Skeletal muscle tissue (tissue), 4 donors: ENCODE results near the gene LTBR. TPM values are rescaled to one million over a fixed set of nuclear protein-coding genes. Genes with fewer than 3 reads are reported as not detected.

Experiments used
- H3K27ac ChIP-seq: one replicate; pipeline ENCODE4 v1.7.0; 2013; ENCODE audit warnings: mild to moderate bottlenecking, low read depth, low read length, inconsistent platforms
- H3K27me3 ChIP-seq, 3 donors: one replicate each; pipeline ENCODE4 v1.7.0; 2013; ENCODE audit warnings: low read length in 3 of 3; ENCODE audit not compliant: control insufficient read depth in 3 of 3, insufficient read depth in 3 of 3
- H3K36me3 ChIP-seq, 3 donors: one replicate each; pipeline ENCODE4 v1.7.0; 2013; ENCODE audit warnings: low read length in 3 of 3; ENCODE audit not compliant: control insufficient read depth in 3 of 3, insufficient read depth in 3 of 3
- H3K4me1 ChIP-seq, 3 donors: one replicate each; pipeline ENCODE4 v1.7.0; 2013; ENCODE audit warnings: low read length in 3 of 3, mild to moderate bottlenecking in 3 of 3; ENCODE audit not compliant: control insufficient read depth in 3 of 3, insufficient read depth in 3 of 3
- H3K4me3 ChIP-seq, 3 donors: one replicate each; pipeline ENCODE4 v1.7.0; 2013; ENCODE audit warnings: low read length in 3 of 3
- H3K9ac ChIP-seq, 3 donors: one replicate each; pipeline ENCODE4 v1.7.0; 2013; ENCODE audit warnings: low read length in 3 of 3, mild to moderate bottlenecking in 3 of 3, moderate library complexity in 2 of 3, low read depth in 1 of 3
- H3K9me3 ChIP-seq, 3 donors: one replicate each; pipeline ENCODE4 v1.7.0; 2013; ENCODE audit warnings: low read length in 3 of 3; ENCODE audit not compliant: control insufficient read depth in 3 of 3
- total RNA-seq: library from RNA; depleted of rRNA; stranded (reverse); fragments of >200 nt; gene quantifications from one replicate; pipeline ENCODE4 v1.2.3, GENCODE V29; 2014
- donor health status: Osteomylitis.

LTBR gene
- total RNA-seq, 1 donor from 2014 or later = 11.0 TPM

- H3K36me3 ChIP-seq = no peaks in the 10 kb centered on the region
- no peaks in the 10 kb centered on the region for H3K9me3 ChIP-seq
- H3K4me3 ChIP-seq = no peak overlapping the region
- H3K27ac ChIP-seq = peak overlapping the region; percentile 3
- no peaks in the 10 kb centered on the region for H3K27me3 ChIP-seq
- H3K4me1 ChIP-seq = peaks cover 13 to 25% (median 16%) of the 10 kb centered on the region in 3 donors
- peak overlapping the region in 2 of 3 donors; percentile 3 to 27 for H3K9ac ChIP-seq
Observed at GRCh38 chr12:6367969-6368892, 15.7 kb upstream of the LTBR start.

- Histone ChIP-seq H3K27me3 (no peaks in the 10 kb centered on the region), H3K4me1 (peaks cover 11 to 25% (median 12%) of the 10 kb centered on the region in 3 donors), H3K9ac (peak overlapping the region in 1 of 3 donors; percentile 3), H3K4me3 (no peak overlapping the region), H3K27ac (peak overlapping the region; percentile 3), H3K9me3 (no peaks in the 10 kb centered on the region), H3K36me3 (no peaks in the 10 kb centered on the region)
Observed at GRCh38 chr12:6368906-6369525, 14.9 kb upstream of the LTBR start.

GRCh38 chr12:6369916-6370575, 13.9 kb upstream of the LTBR start:
- no peak overlapping the region for H3K4me3 ChIP-seq
- H3K9me3 ChIP-seq = no peaks in the 10 kb centered on the region

GRCh38 chr12:6370576-6370935, 13.4 kb upstream of the LTBR start:
- Histone ChIP-seq H3K9me3 (no peaks in the 10 kb centered on the region), H3K4me1 (peaks cover 11 to 25% (median 12%) of the 10 kb centered on the region in 3 donors), H3K9ac (no peak overlapping the region), H3K27ac (no peak overlapping the region), H3K4me3 (no peak overlapping the region), H3K36me3 (no peaks in the 10 kb centered on the region), H3K27me3 (no peaks in the 10 kb centered on the region)

More at GRCh38 chr12:6369916-6370575, 13.9 kb upstream of the LTBR start:
- Histone ChIP-seq H3K9ac (no peak overlapping the region), H3K27ac (no peak overlapping the region), H3K27me3 (no peaks in the 10 kb centered on the region), H3K4me1 (peaks cover 11 to 25% (median 12%) of the 10 kb centered on the region in 3 donors), H3K36me3 (no peaks in the 10 kb centered on the region)

GRCh38 chr12:6370994-6371754, 12.8 kb upstream of the LTBR start:
- no peaks in the 10 kb centered on the region for H3K36me3 ChIP-seq
- H3K9me3 ChIP-seq = no peaks in the 10 kb centered on the region
- H3K4me3 ChIP-seq = no peak overlapping the region
- peaks cover 15 to 25% (median 18%) of the 10 kb centered on the region in 3 donors for H3K4me1 ChIP-seq
- H3K27ac ChIP-seq = no peak overlapping the region
- peak overlapping the region in 1 of 3 donors; percentile 33 for H3K9ac ChIP-seq
- H3K27me3 ChIP-seq = no peaks in the 10 kb centered on the region

- Histone ChIP-seq H3K9me3 (no peaks in the 10 kb centered on the region), H3K4me1 (peaks cover 27 to 39% (median 31%) of the 10 kb centered on the region in 3 donors), H3K9ac (peak overlapping the region in 1 of 3 donors; percentile 25), H3K27me3 (no peaks in the 10 kb centered on the region), H3K36me3 (no peaks in the 10 kb centered on the region), H3K4me3 (no peak overlapping the region), H3K27ac (peak overlapping the region; percentile 26)
Observed at GRCh38 chr12:6372403-6373003, 11.5 kb upstream of the LTBR start.

- no peak overlapping the region for H3K4me3 ChIP-seq
- H3K36me3 ChIP-seq = no peaks in the 10 kb centered on the region
- H3K27me3 ChIP-seq = no peaks in the 10 kb centered on the region
- H3K9ac ChIP-seq = peak overlapping the region in 1 of 3 donors; percentile 25
- H3K27ac ChIP-seq = peak overlapping the region; percentile 26
- peaks cover 30 to 37% (median 34%) of the 10 kb centered on the region in 3 donors for H3K4me1 ChIP-seq
- H3K9me3 ChIP-seq = no peaks in the 10 kb centered on the region
Observed at GRCh38 chr12:6373022-6373787, 10.8 kb upstream of the LTBR start.

GRCh38 chr12:6374028-6374785, 9.8 kb upstream of the LTBR start:
- peaks cover 24 to 29% (median 26%) of the 10 kb centered on the region in 3 donors for H3K4me1 ChIP-seq
- no peaks in the 10 kb centered on the region for H3K9me3 ChIP-seq
- no peak overlapping the region for H3K27ac ChIP-seq
- H3K9ac ChIP-seq = no peak overlapping the region
- no peaks in the 10 kb centered on the region for H3K36me3 ChIP-seq
- H3K4me3 ChIP-seq = no peak overlapping the region
- H3K27me3 ChIP-seq = no peaks in the 10 kb centered on the region
